ENCODE measurements around the gene UPK1A.
"Not testable (repeated sequence)": the region's sequence is repeated elsewhere in the genome, so short reads cannot be mapped to it uniquely, and the experiment has no call there.

Gene UPK1A

DNA sequence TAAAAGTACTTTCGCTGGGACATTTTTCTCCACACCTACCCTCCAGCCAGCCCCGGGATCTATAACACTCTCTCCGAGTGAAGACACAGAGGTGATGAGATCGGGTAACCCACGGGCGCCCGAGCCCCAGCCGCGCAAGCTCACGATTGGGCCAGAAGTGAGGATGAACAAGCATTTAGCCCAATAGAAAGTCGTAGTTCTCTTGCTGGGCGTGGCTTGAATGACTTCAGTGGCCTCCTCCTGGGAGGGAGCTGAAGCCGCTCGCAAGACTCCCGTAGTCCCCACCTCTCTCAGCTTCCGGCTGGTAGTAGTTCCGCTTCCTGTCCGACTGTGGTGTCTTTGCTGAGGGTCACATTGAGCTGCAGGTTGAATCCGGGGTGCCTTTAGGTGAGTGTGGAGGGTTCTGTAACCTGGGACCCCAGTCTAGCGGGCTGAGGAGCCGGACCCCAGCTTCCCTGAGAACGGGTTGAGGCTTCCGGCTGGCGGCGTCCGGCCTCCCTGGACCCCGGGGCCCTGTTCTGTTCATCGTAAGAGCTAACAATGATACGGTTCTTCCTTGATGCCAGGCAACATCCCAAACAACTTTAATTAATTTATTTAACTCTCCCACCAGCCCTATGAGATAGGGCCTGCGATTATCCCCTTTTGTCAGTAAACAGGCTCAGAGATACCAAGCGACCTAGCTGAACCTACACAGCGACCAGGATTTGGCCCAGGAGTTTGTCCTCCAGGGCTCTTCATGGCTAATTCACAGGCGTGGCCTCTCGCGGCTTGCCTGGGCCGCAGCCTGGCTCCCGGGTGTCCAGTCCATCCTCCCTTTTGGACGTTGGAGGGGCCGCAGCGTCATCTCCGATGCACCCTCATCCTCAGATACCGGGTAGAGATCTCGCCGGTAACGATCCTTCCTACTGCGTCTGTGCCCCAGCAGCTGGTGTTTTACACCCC, 18.0 kb upstream of the UPK1A start, which contains the start of gene COX6B1:
Gene COX6B1 (plus strand): TSS at position 307 of the 945 bp plus-strand sequence. CDS start 2,921 bp downstream, outside the sequence.
- CTCF ChIA-PET: no interaction called here
- DNase-seq (ENCODE audit: extremely low spot score): peak; percentile 94
- 0 out of 2 replicates have a peak, but pooled peaks have one; percentile 39 for TF ChIP-seq L3MBTL2 (conservative IDR thresholded peaks at IDR 0.05)
- TF ChIP-seq ELF4 (IDR thresholded peaks at IDR 0.05): no peak
- TF ChIP-seq NFRKB (IDR thresholded peaks at IDR 0.05): no peak
- no peak for TF ChIP-seq BHLHE40 (IDR thresholded peaks at IDR 0.05; ENCODE audit: borderline replicate concordance)
- TF ChIP-seq ARNT (IDR thresholded peaks at IDR 0.05): no peak
- TF ChIP-seq, protein P1, sequence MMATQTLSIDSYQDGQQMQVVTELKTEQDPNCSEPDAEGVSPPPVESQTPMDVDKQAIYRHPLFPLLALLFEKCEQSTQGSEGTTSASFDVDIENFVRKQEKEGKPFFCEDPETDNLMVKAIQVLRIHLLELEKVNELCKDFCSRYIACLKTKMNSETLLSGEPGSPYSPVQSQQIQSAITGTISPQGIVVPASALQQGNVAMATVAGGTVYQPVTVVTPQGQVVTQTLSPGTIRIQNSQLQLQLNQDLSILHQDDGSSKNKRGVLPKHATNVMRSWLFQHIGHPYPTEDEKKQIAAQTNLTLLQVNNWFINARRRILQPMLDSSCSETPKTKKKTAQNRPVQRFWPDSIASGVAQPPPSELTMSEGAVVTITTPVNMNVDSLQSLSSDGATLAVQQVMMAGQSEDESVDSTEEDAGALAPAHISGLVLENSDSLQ (IDR thresholded peaks at IDR 0.05): peak; percentile 98
- TF ChIP-seq FOXK2 (IDR thresholded peaks at IDR 0.05): no peak
- no peak for TF ChIP-seq SP1 (IDR thresholded peaks at IDR 0.05)
- POLR2A ChIA-PET: interaction anchor here (0.6 to 1.9 kb wide), 31 partner anchors 9 to 327 kb away, joined by 3 to 15 read pairs (median 4); partner anchors contain the start of genes APLP1, HAUS5, LIN37 and UPK1A

DNA sequence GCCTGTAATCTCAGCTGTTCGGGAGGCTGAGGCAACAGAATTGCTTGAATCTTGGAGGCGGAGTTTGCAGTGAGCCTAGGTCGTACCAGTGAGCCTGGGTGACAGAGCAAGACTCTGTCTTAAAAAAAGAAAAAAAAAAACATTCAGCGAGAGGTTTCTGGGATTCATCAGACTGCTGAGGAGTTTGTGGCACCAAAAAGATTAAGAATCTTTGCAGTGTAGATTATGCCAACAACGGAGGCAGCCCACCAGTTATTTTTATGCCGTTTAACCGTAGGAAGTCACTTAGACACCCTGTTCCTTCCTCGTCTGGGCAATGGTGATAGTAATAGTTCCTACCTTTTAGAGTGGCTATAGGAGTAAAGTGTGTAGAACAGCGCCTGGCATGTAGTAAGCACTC, 15.7 kb upstream of the UPK1A start:
- no peak for DNase-seq (ENCODE audit: extremely low spot score)
- ChIA-PET CTCF (no interaction called here), POLR2A (no interaction called here)
- TF ChIP-seq FOXK2 (IDR thresholded peaks at IDR 0.05): no peak
- TF ChIP-seq FOXA1 (IDR thresholded peaks at IDR 0.05): no peak
- TF ChIP-seq TARDBP (IDR thresholded peaks at IDR 0.05): no peak
- no peak for TF ChIP-seq ARNT (IDR thresholded peaks at IDR 0.05)
- TF ChIP-seq SUZ12 (IDR thresholded peaks at IDR 0.05): no peak
- TF ChIP-seq, protein P1 (IDR thresholded peaks at IDR 0.05): no peak
- no peak for TF ChIP-seq ZNF384 (IDR thresholded peaks at IDR 0.05)
- TF ChIP-seq BHLHE40 (IDR thresholded peaks at IDR 0.05; ENCODE audit: borderline replicate concordance): no peak
- TF ChIP-seq FOXM1 (IDR thresholded peaks at IDR 0.05; ENCODE audit: borderline replicate concordance): no peak
- TF ChIP-seq L3MBTL2 (conservative IDR thresholded peaks at IDR 0.05): no peak
- no peak for TF ChIP-seq NFRKB (IDR thresholded peaks at IDR 0.05)
- TF ChIP-seq ELF4 (IDR thresholded peaks at IDR 0.05): no peak
- no peak for TF ChIP-seq SP1 (IDR thresholded peaks at IDR 0.05)

DNA sequence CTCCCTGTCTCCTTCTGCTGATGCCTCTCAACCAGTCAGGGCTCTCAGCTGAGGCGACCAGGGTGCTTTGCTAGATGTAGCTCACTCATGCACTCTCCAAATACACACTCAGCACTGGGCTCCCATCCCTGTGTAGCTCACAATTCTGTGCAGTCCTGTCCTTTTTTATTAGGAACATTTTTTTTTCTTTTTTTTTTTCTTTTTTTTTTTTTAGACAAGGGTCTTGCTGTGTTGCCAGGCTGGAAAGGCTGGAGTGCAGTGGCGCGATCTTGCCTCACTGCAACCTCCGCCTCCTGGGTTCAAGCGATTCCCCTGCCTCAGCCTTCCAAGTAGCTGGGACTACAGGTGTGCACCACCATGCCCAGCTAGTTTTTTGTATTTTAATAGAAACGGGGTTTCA, 11.5 kb upstream of the UPK1A start:
- ChIA-PET CTCF (interaction anchor here (0.7 kb wide), 1 partner anchor 473 kb away, joined by 3 read pairs; no protein-coding TSS in a partner anchor), POLR2A (interaction anchor here (0.7 to 2.3 kb wide), 2 partner anchors 10 kb away, joined by 4 to 7 read pairs; no protein-coding TSS in a partner anchor)
- DNase-seq (ENCODE audit: extremely low spot score): not testable (repeated sequence)

DNA sequence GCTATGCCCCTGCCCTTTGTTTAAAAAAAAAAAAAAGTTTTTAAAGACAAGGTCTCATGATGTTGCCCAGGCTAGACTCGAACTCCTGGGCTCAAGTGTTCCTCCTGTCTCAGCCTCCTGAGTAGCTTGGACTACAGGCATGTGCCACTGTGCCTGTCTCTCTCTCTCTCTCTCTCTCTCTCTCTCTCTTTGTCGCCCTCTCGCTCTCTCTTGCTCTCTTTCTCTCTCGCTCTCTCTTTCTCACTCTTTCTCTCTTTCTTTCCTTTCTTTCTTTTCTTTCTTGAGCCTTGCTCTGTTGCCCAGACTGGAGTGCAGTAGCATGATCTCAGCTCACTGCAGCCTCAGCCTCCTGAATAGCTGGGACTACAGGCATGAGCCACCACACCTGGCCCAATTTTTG, 10.7 kb upstream of the UPK1A start:
- ChIA-PET CTCF (interaction anchor here (0.7 kb wide), 1 partner anchor 106 kb away, joined by 4 read pairs; no protein-coding TSS in a partner anchor), POLR2A (interaction anchor here (2.3 kb wide), 1 partner anchor 11 kb away, joined by 7 read pairs; no protein-coding TSS in a partner anchor)
- TF ChIP-seq HDGF (IDR thresholded peaks at IDR 0.05; ENCODE audit: borderline replicate concordance) (no peak), FOXM1 (IDR thresholded peaks at IDR 0.05; ENCODE audit: borderline replicate concordance) (no peak), NFRKB (IDR thresholded peaks at IDR 0.05) (no peak), ARNT (IDR thresholded peaks at IDR 0.05) (no peak), L3MBTL2 (conservative IDR thresholded peaks at IDR 0.05) (no peak), SP1 (IDR thresholded peaks at IDR 0.05) (no peak), ZNF384 (IDR thresholded peaks at IDR 0.05) (no peak), FOXK2 (IDR thresholded peaks at IDR 0.05) (no peak), FOXA1 (IDR thresholded peaks at IDR 0.05) (no peak), SUZ12 (IDR thresholded peaks at IDR 0.05) (no peak), CTBP1 (IDR thresholded peaks at IDR 0.05; ENCODE audit: borderline replicate concordance) (no peak), BHLHE40 (IDR thresholded peaks at IDR 0.05; ENCODE audit: borderline replicate concordance) (no peak), ELF4 (IDR thresholded peaks at IDR 0.05) (no peak)
- TF ChIP-seq, protein P1 (IDR thresholded peaks at IDR 0.05): no peak
- no peak for DNase-seq (ENCODE audit: extremely low spot score)

DNA sequence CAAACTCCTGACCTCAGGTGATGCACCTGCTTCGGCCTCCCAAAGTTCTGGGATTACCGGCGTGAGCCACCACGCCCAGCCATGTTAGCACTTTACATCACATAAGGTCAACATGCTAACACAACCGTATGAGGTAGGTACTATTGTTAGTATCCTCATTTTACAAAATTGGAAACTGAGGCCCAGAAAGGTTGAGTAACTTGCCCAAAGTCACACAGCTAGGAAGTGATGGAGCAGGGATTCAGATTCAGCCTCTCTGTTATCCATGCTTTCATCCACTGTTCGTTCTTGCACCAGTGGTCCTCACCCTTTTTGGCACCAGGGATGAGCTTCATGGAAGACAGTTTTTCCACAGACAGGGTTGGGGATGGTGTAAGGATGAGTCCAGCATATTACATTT, 9.6 kb upstream of the UPK1A start:
- TF ChIP-seq ZNF384 (IDR thresholded peaks at IDR 0.05): no peak
- TF ChIP-seq L3MBTL2 (conservative IDR thresholded peaks at IDR 0.05): no peak
- TF ChIP-seq FOXM1 (IDR thresholded peaks at IDR 0.05; ENCODE audit: borderline replicate concordance): no peak
- no peak for TF ChIP-seq FOXA1 (IDR thresholded peaks at IDR 0.05)
- TF ChIP-seq HDGF (IDR thresholded peaks at IDR 0.05; ENCODE audit: borderline replicate concordance): no peak
- no peak for TF ChIP-seq FOXK2 (IDR thresholded peaks at IDR 0.05)
- no peak for TF ChIP-seq ELF4 (IDR thresholded peaks at IDR 0.05)
- TF ChIP-seq NFRKB (IDR thresholded peaks at IDR 0.05): no peak
- TF ChIP-seq, protein P1 (IDR thresholded peaks at IDR 0.05): no peak
- TF ChIP-seq BHLHE40 (IDR thresholded peaks at IDR 0.05; ENCODE audit: borderline replicate concordance): no peak
- no peak for TF ChIP-seq CTBP1 (IDR thresholded peaks at IDR 0.05; ENCODE audit: borderline replicate concordance)
- TF ChIP-seq SUZ12 (IDR thresholded peaks at IDR 0.05): no peak
- TF ChIP-seq SP1 (IDR thresholded peaks at IDR 0.05): no peak
- TF ChIP-seq ARNT (IDR thresholded peaks at IDR 0.05): no peak
- TF ChIP-seq TARDBP (IDR thresholded peaks at IDR 0.05): no peak
- TF ChIP-seq LEF1 (IDR thresholded peaks at IDR 0.05; ENCODE audit: borderline replicate concordance): no peak
- POLR2A ChIA-PET: interaction anchor here (1.8 to 2.3 kb wide), 2 partner anchors 9 to 12 kb away, joined by 5 to 7 read pairs; partner anchors contain the start of gene COX6B1
- no peak for DNase-seq (ENCODE audit: extremely low spot score)
- CTCF ChIA-PET: no interaction called here
